Prostate gland (tissue), 2 donors: ENCODE results near the gene CLASP1. TPM values are rescaled to one million over a fixed set of nuclear protein-coding genes. Genes with fewer than 3 reads are reported as not detected.

Experiments used
- DNase-seq: peaks from one replicate; pipeline ENCODE4 v3.0.0-alpha.2; 2019; ENCODE audit warnings: low spot score
- H3K27ac ChIP-seq, 2 donors: fragments of 200-600 bp; sonication (generic); 2 replicates each; pipeline ENCODE4 v1.5.1; 2017 to 2019
- H3K27me3 ChIP-seq: fragments of 200-600 bp; sonication (generic); replicated peaks from 2 replicates; pipeline ENCODE4 v1.5.1; 2019; ENCODE audit not compliant: insufficient read depth
- H3K36me3 ChIP-seq, 2 donors: fragments of 200-600 bp; sonication (generic); 1 replicate in 1 of 2; 2 replicates in 1 of 2; pipeline versions ENCODE4 v1.5.1 to v1.8.1; 2017 to 2019
- H3K4me1 ChIP-seq: fragments of 200-600 bp; sonication (generic); replicated peaks from 2 replicates; pipeline ENCODE4 v1.5.1; 2019
- H3K4me3 ChIP-seq, 2 donors: fragments of 200-600 bp; sonication (generic); 2 replicates each; pipeline ENCODE4 v1.5.1; 2017 to 2019
- H3K9me3 ChIP-seq: fragments of 200-600 bp; sonication (generic); 2 replicates; pipeline ENCODE4 v1.5.1; 2017
- CTCF ChIP-seq, 4 experiments: fragments of 200-600 bp in 2 of 4; fragments of 450-650 bp in 2 of 4; sonication (generic) in 2 of 4; IDR thresholded peaks; 1 replicate in 3 of 4; 2 replicates in 1 of 4; pipeline ENCODE4 v1.5.1; 2016 to 2019; ENCODE audit warnings: antibody characterized with exemption in 4 of 4, mild to moderate bottlenecking in 2 of 4, moderate library complexity in 2 of 4
- POLR2A ChIP-seq: fragments of 450-650 bp; IDR thresholded peaks from one replicate; pipeline ENCODE4 v1.6.1; 2016; ENCODE audit warnings: antibody characterized with exemption, mild to moderate bottlenecking
- POLR2AphosphoS5 ChIP-seq: sonication (generic); formaldehyde crosslinking; IDR thresholded peaks from one replicate; pipeline ENCODE4 v1.6.1; 2017; ENCODE audit warnings: antibody characterized with exemption
- WGBS: methylation state at CpG from one replicate; pipeline ENCODE4 v1.1.5; 2018; 5-methylcytosine and 5-hydroxymethylcytosine counted together
- intact Hi-C: fragments of 100-400 bp; cut with DNase I; formaldehyde crosslinking; loops from one replicate; pipeline ENCODE4 v1.14.2; 2022
- total RNA-seq, 2 donors: library from RNA; depleted of rRNA; stranded (reverse); fragments of >200 nt; gene quantifications; one replicate each; pipeline ENCODE4 v1.1.0, GENCODE V29; 2016

CLASP1 gene
- total RNA-seq, result 10 to 100 TPM; 44.4 to 90.2 TPM

GRCh38 chr2:121649149-121649595, at the start of gene CLASP1:
CLASP1 (minus strand) TSS chr2:121649462; CDS start chr2:121605895, 43,567 bp downstream.
- intact Hi-C loops, result loop anchor here (2.0 kb wide), 1 partner anchor 118 kb away; the partner anchor contains the start of gene RNU4ATAC

GRCh38 chr2:121698318-121698930, 49.2 kb upstream of the CLASP1 start:
- H3K36me3 ChIP-seq, result no peaks in the 10 kb centered on the region
- no peak for DNase-seq
- H3K27ac ChIP-seq, result no peak overlapping the region
- TF ChIP-seq POLR2AphosphoS5, result no peak
- no peak for TF ChIP-seq CTCF (IDR thresholded peaks at IDR 0.05)
- H3K4me3 ChIP-seq, result no peak overlapping the region
- 87% methylated on average over 11 of the region's 11 CpGs for WGBS
- no peaks in the 10 kb centered on the region for H3K9me3 ChIP-seq
- no peaks in the 10 kb centered on the region for H3K27me3 ChIP-seq
- intact Hi-C loops, result no loop called here
- H3K4me1 ChIP-seq, result no peaks in the 10 kb centered on the region

More at GRCh38 chr2:121649149-121649595, at the start of gene CLASP1:
- peak within 1 kb of the TSS; percentile 78 to 90 for H3K4me3 ChIP-seq
- no peaks in the 10 kb centered on the region for H3K9me3 ChIP-seq
- H3K27me3 ChIP-seq, result no peaks in the 10 kb centered on the region
- H3K36me3 ChIP-seq, result no peaks in the 10 kb centered on the region
- TF ChIP-seq POLR2AphosphoS5, result no peak
- TF ChIP-seq CTCF (IDR thresholded peaks at IDR 0.05), result no peak
- peak; percentile 36 for TF ChIP-seq POLR2A
- WGBS, result under 1% methylated on average over 36 of the region's 36 CpGs
- H3K4me1 ChIP-seq, result peaks cover 3% of the 10 kb centered on the region
- peak within 1 kb of the TSS; percentile 96 to 98 for H3K27ac ChIP-seq
- no peak for DNase-seq

GRCh38 chr2:121697108-121697631, 47.9 kb upstream of the CLASP1 start:
- intact Hi-C loops, result no loop called here
- 40% methylated on average over 4 of the region's 4 CpGs for WGBS
- H3K4me1 ChIP-seq, result no peaks in the 10 kb centered on the region

GRCh38 chr2:121696410-121696930, 47.2 kb upstream of the CLASP1 start:
- WGBS, result 92% methylated on average over 7 of the region's 7 CpGs
- Histone ChIP-seq H3K36me3 (no peaks in the 10 kb centered on the region), H3K27ac (no peak overlapping the region), H3K27me3 (no peaks in the 10 kb centered on the region), H3K9me3 (no peaks in the 10 kb centered on the region), H3K4me1 (no peaks in the 10 kb centered on the region), H3K4me3 (no peak overlapping the region)
- no peak for DNase-seq
- intact Hi-C loops, result no loop called here
- TF ChIP-seq POLR2A, result no peak
- TF ChIP-seq CTCF (IDR thresholded peaks at IDR 0.05), result no peak
- no peak for TF ChIP-seq POLR2AphosphoS5

More at GRCh38 chr2:121697108-121697631, 47.9 kb upstream of the CLASP1 start:
- no peaks in the 10 kb centered on the region for H3K9me3 ChIP-seq
- no peaks in the 10 kb centered on the region for H3K27me3 ChIP-seq
- H3K4me3 ChIP-seq, result no peak overlapping the region
- no peaks in the 10 kb centered on the region for H3K36me3 ChIP-seq
- no peak overlapping the region for H3K27ac ChIP-seq
- DNase-seq, result no peak
- TF ChIP-seq POLR2AphosphoS5, result no peak
- no peak for TF ChIP-seq CTCF (IDR thresholded peaks at IDR 0.05)
- TF ChIP-seq POLR2A, result no peak

GRCh38 chr2:121695171-121695451, 45.8 kb upstream of the CLASP1 start:
- no peaks in the 10 kb centered on the region for H3K27me3 ChIP-seq
- no peaks in the 10 kb centered on the region for H3K9me3 ChIP-seq
- H3K27ac ChIP-seq, result no peak overlapping the region
- TF ChIP-seq POLR2A (no peak), POLR2AphosphoS5 (no peak), CTCF (IDR thresholded peaks at IDR 0.05) (no peak)
- no peaks in the 10 kb centered on the region for H3K36me3 ChIP-seq
- no peak for DNase-seq
- intact Hi-C loops, result no loop called here
- H3K4me3 ChIP-seq, result no peak overlapping the region
- no peaks in the 10 kb centered on the region for H3K4me1 ChIP-seq
- whole genome bisulfite sequencing, result 67% methylated on average over 2 of the region's 2 CpGs
